C4-2B (cell line): Measurements from ENCODE around the gene BTBD3.

Experiments used
- H3K27ac ChIP-seq: fragments of 450-650 bp; 2 replicates; pipeline ENCODE4 v1.5.1; 2017
- ZFX ChIP-seq: fragments of 450-650 bp; IDR thresholded peaks from 2 replicates; pipeline ENCODE4 v1.6.1; 2017
- TF ChIP-seq, protein P1 (sequence below): fragments of 450-650 bp; conservative IDR thresholded peaks from 2 replicates; pipeline ENCODE4 v1.5.1; 2017; ENCODE audit warnings: mild to moderate bottlenecking

Gene BTBD3

GRCh38 chr20:11926292-11926998 lies 8.8 kb downstream of the BTBD3 start:
- TF ChIP-seq, protein P1, sequence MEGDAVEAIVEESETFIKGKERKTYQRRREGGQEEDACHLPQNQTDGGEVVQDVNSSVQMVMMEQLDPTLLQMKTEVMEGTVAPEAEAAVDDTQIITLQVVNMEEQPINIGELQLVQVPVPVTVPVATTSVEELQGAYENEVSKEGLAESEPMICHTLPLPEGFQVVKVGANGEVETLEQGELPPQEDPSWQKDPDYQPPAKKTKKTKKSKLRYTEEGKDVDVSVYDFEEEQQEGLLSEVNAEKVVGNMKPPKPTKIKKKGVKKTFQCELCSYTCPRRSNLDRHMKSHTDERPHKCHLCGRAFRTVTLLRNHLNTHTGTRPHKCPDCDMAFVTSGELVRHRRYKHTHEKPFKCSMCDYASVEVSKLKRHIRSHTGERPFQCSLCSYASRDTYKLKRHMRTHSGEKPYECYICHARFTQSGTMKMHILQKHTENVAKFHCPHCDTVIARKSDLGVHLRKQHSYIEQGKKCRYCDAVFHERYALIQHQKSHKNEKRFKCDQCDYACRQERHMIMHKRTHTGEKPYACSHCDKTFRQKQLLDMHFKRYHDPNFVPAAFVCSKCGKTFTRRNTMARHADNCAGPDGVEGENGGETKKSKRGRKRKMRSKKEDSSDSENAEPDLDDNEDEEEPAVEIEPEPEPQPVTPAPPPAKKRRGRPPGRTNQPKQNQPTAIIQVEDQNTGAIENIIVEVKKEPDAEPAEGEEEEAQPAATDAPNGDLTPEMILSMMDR = no peak
- no peak for TF ChIP-seq ZFX

DNA sequence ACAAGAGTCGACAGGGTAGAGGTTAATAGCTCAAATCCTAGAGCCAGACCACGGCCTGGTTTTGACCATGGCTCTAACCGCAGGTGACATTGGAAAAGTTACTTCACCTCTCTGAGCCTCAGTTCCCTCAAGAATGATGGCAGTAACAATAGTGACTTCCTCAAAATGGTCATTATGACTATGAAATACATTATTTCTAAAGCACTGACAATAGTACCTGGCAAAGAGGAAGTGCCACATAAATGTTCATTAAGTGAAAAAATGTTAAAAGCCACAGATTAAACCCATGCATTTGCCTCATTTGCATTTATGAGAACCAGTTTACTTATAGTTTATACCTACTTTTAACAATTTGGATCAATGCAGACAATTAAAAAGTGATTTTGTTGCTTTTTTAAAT lies 12.3 kb downstream of the BTBD3 start:
- H3K27ac ChIP-seq = no peak overlapping the region

More at GRCh38 chr20:11926292-11926998, 8.8 kb downstream of the BTBD3 start:
- H3K27ac ChIP-seq = no peak overlapping the region

GRCh38 chr20:11935212-11936154 lies 17.8 kb downstream of the BTBD3 start:
- no peak for TF ChIP-seq ZFX
- TF ChIP-seq, protein P1 = no peak
- no peak overlapping the region for H3K27ac ChIP-seq

More for the DNA sequence above, 12.3 kb downstream of the BTBD3 start:
- no peak for TF ChIP-seq ZFX
- TF ChIP-seq, protein P1 = no peak

DNA sequence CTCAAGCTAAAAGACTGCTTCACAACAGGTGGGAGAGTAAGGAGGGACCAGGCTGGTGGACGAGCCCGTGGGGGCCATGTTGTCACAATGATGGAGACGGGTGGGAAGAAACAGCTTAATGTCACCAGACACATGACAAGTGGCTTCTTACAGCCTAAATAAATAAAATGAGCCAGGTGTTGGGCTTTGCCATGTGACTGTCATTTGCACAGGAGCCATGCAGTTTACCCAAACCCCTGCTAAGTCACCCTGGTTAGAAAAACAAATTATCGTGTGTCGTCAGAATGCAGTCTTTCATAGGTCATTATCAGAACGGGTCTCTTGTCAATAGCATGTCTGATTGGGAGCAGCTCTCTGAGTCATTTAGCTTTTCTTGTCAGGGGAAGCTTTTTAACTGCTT lies 18.5 kb downstream of the BTBD3 start:
- TF ChIP-seq ZFX = no peak
- TF ChIP-seq, protein P1 = no peak
- no peak overlapping the region for H3K27ac ChIP-seq

DNA sequence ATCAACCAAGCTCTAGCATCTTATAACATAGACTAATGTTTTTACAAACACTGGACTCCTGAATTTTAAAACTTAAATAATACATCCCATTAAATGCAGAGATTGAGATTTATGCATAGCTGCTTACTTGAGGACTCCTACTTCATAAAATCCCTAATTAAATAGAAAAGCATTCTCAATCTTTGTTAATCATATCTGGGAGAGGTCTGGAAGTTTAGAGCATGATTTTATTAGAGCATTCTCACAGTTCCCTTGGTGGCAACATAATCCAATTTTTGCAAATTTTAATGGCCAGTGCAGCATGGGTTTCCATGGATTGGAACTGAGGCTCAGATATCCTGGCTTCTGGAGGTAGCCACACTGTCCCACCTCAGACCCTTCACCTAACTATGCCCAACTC lies 19.5 kb downstream of the BTBD3 start:
- H3K27ac ChIP-seq = no peak overlapping the region
- TF ChIP-seq ZFX = no peak
- TF ChIP-seq, protein P1 = no peak

GRCh38 chr20:11941593-11942246 lies 24.0 kb downstream of the BTBD3 start:
- no peak for TF ChIP-seq ZFX
- TF ChIP-seq, protein P1 = no peak
- no peak overlapping the region for H3K27ac ChIP-seq
